Heart left ventricle (tissue), 16 donors: ENCODE results near the gene CACNA1D. TPM values are rescaled to one million over a fixed set of nuclear protein-coding genes. Genes with fewer than 3 reads are reported as not detected.
A peak's percentile ranks its signal among the peaks of the same experiment; 100 is the strongest.

Experiments used
- ATAC-seq, 4 donors: fragments of 200-7000 bp; cut with Tn5 transposase; one replicate each; pipeline ENCODE4 v1.9.1; 2020 to 2022; ENCODE audit warnings: moderate library complexity in 4 of 4, mild to moderate bottlenecking in 3 of 4, moderate number of reproducible peaks in 1 of 4
- DNase-seq, 5 donors: peaks; one replicate each; pipeline ENCODE4 v3.0.0-alpha.2; 2020
- H3K27ac ChIP-seq, 12 donors: fragments of 200-600 bp; sonication (generic) in 4 of 12; one replicate each; pipeline versions ENCODE4 v1.5.0 to v1.8.0; 2016 to 2022; ENCODE audit warnings: mild to moderate bottlenecking in 2 of 12
- H3K27me3 ChIP-seq, 9 donors: fragments of 200-600 bp; sonication (generic) in 2 of 9; one replicate each; pipeline versions ENCODE4 v1.5.1 to v1.8.0; 2016 to 2022; ENCODE audit warnings: mild to moderate bottlenecking in 3 of 9
- H3K36me3 ChIP-seq, 9 donors: fragments of 200-600 bp; sonication (generic) in 2 of 9; one replicate each; pipeline versions ENCODE4 v1.5.0 to v1.8.0; 2018 to 2022; ENCODE audit warnings: mild to moderate bottlenecking in 2 of 9
- H3K4me1 ChIP-seq, 12 donors: fragments of 200-600 bp; sonication (generic) in 4 of 12; one replicate each; pipeline versions ENCODE4 v1.5.0 to v1.8.0; 2016 to 2022; ENCODE audit warnings: mild to moderate bottlenecking in 3 of 12
- H3K4me3 ChIP-seq, 12 donors: fragments of 200-600 bp; sonication (generic) in 4 of 12; one replicate each; pipeline versions ENCODE4 v1.5.0 to v1.8.0; 2017 to 2022; ENCODE audit warnings: mild to moderate bottlenecking in 9 of 12, moderate library complexity in 4 of 12
- H3K9me3 ChIP-seq, 12 donors: fragments of 200-600 bp; sonication (generic) in 4 of 12; one replicate each; pipeline versions ENCODE4 v1.5.0 to v1.8.0; 2016 to 2022; ENCODE audit warnings: mild to moderate bottlenecking in 1 of 12
- CTCF ChIP-seq, 12 donors: fragments of 200-600 bp; sonication (generic) in 4 of 12; IDR thresholded peaks; one replicate each; pipeline versions ENCODE4 v1.5.0 to v1.8.0; 2018 to 2022; ENCODE audit warnings: antibody characterized with exemption in 12 of 12, mild to moderate bottlenecking in 5 of 12
- POLR2A ChIP-seq, 2 donors: fragments of 450-650 bp; IDR thresholded peaks; one replicate each; pipeline ENCODE4 v1.6.1; 2017; ENCODE audit warnings: antibody characterized with exemption in 2 of 2, mild to moderate bottlenecking in 2 of 2, moderate library complexity in 2 of 2
- WGBS, 4 donors: extraction: QIAGEN DNeasy Blood & Tissue Kit in 2 of 4; methylation state at CpG; one replicate each; pipeline versions ENCODE4 v1.1.5 to v1.1.7; 2013 to 2018; 5-methylcytosine and 5-hydroxymethylcytosine counted together
- intact Hi-C, 10 donors: fragments of 100-400 bp; cut with DNase I; formaldehyde crosslinking; loops; one replicate each; pipeline versions ENCODE4 v1.11.1 to v1.14.2; 2022
- polyA plus RNA-seq, 2 donors: library from polyadenylated mRNA; stranded (reverse); fragments of 200-250 nt; gene quantifications; one replicate each; pipeline ENCODE4 v1.2.3, GENCODE V29; 2013
- total RNA-seq, 9 donors: library from RNA; depleted of rRNA in 2 of 9; stranded (reverse); fragments of >200 nt in 2 of 9; fragmentation: NEBNext Ultra II Directional in 3 of 9; extraction: Animal tissue kit (Norgen Biotek cat#: 25700) in 3 of 9; gene quantifications; one replicate each; pipeline versions ENCODE4 v1.1.0 to v1.2.4, GENCODE V29; 2016 to 2023
- donor health status: ischemic (EF 13 %, LVEDD 7.1; RV severe dilation, severe dysfunction).
- donor health status: healthy with polysubstance abuse.
- donor health status: DM: no; HTN: yes; CAD: no.
- donor health status: DM: no; HTN: no; CAD: no.
- donor health status: ischemic (EF 25% LVEDD 6.9; RV normal size, moderate dysfunction).
- donor health status: ischemic (EF 25% LVEDD 5.7; RV mildly dilated, moderate dysfunction).
- donor health status: healthy.
- donor health status: DM: yes; HTN: yes; CAD: no.
- donor health status: ischemic (EF 35%, LVEDD 5.7; RV mildly dilated, moderate dysfunction).
- donor health status: nonischemic (EF 11% LVEDD 7.7; RV severe dilation, severe dysfunction).
- donor health status: DM: yes; HTN: yes; CAD: no.
- donor health status: PGD.
- donor health status: ischemic (EF 29% LVEDD 5.4; RV normal size, mild dysfunction).
- donor health status: nonischemic (EF 23%, LVEDD 6.1; RV moderate dilation, normal function).

The CACNA1D gene
- total and polyA plus RNA-seq, 11 donors: 0.06 to 2.4 (median 0.40) TPM; not detected in 1

GRCh38 chr3:53820756-53821580, 326.6 kb downstream of the CACNA1D start:
- Histone ChIP-seq H3K27ac (no peak overlapping the region), H3K4me1 (no peaks in the 10 kb centered on the region), H3K27me3 (no peaks in the 10 kb centered on the region), H3K36me3 (no peaks in the 10 kb centered on the region), H3K9me3 (no peaks in the 10 kb centered on the region), H3K4me3 (no peak overlapping the region)
- WGBS, 4 donors: 76 to 85% (median 78%) methylated on average over 16 to 21 of the region's 21 CpGs
- DNase-seq (no peak), ATAC-seq (no peak)
- TF ChIP-seq POLR2A (IDR thresholded peaks at IDR 0.05) (no peak), CTCF (IDR thresholded peaks at IDR 0.05) (no peak)
- intact Hi-C loops: no loop called here

GRCh38 chr3:53821631-53822121, 327.3 kb downstream of the CACNA1D start:
- ATAC-seq (peak in 3 of 4 donors; percentile 32 to 69 (median 47)), DNase-seq (peak in 1 of 5 donors; percentile 51)
- 52 to 60% (median 58%) methylated on average over 4 to 5 of the region's 5 CpGs for WGBS, 4 donors
- Histone ChIP-seq H3K27ac (no peak overlapping the region), H3K27me3 (no peaks in the 10 kb centered on the region), H3K9me3 (no peaks in the 10 kb centered on the region), H3K4me3 (no peak overlapping the region), H3K4me1 (no peaks in the 10 kb centered on the region), H3K36me3 (no peaks in the 10 kb centered on the region)
- TF ChIP-seq POLR2A (IDR thresholded peaks at IDR 0.05) (no peak), CTCF (IDR thresholded peaks at IDR 0.05) (no peak)
- intact Hi-C loops: loop anchor here in 1 of 10 donors (1.0 kb wide), 1 partner anchor 32 kb away; no protein-coding TSS in a partner anchor

GRCh38 chr3:53822331-53822741, 327.9 kb downstream of the CACNA1D start:
- no peak overlapping the region for H3K27ac ChIP-seq
- no peaks in the 10 kb centered on the region for H3K4me1 ChIP-seq
- DNase-seq (no peak), ATAC-seq (no peak)
- 84 to 93% (median 89%) methylated on average over 14 of the region's 14 CpGs for WGBS, 4 donors
- H3K9me3 ChIP-seq: no peaks in the 10 kb centered on the region
- no peaks in the 10 kb centered on the region for H3K36me3 ChIP-seq
- no peak overlapping the region for H3K4me3 ChIP-seq
- intact Hi-C loops: loop anchor here in 1 of 10 donors (1.0 kb wide), 1 partner anchor 31 kb away; no protein-coding TSS in a partner anchor
- no peaks in the 10 kb centered on the region for H3K27me3 ChIP-seq
- TF ChIP-seq CTCF (IDR thresholded peaks at IDR 0.05): no peak
- no peak for TF ChIP-seq POLR2A (IDR thresholded peaks at IDR 0.05)
